ENCODE results near the gene S100A7A.

Gene S100A7A

GRCh38 chr1:153465811-153466636 lies 49.7 kb downstream of the S100A7A start:
- peak; percentile 7 to 55 (median 46) for DNase-seq

GRCh38 chr1:153466908-153467307 lies 50.6 kb downstream of the S100A7A start:
- DNase-seq, result no peak

GRCh38 chr1:153470707-153471106 lies 54.4 kb downstream of the S100A7A start:
- no peak for DNase-seq
